ENCODE results near the gene IQSEC3.

IQSEC3 gene

GRCh38 chr12:102879-103168 is 36.3 kb downstream of the IQSEC3 start:
- CTCF ChIA-PET, result no interaction called here

GRCh38 chr12:103169-103981 is 36.8 kb downstream of the IQSEC3 start:
- CTCF ChIA-PET, result no interaction called here
- Histone ChIP-seq H3K4me3 (ENCODE audit: low read depth, low read length) (no peak overlapping the region), H3K4me1 (ENCODE audit: control insufficient read depth, insufficient read depth, low read length) (peaks cover 2% of the 10 kb centered on the region; the same call in 1 of the 2 replicates)
- no peak for TF ChIP-seq ZSCAN18 (tag by site-specific recombination; IDR thresholded peaks at IDR 0.05)
- no peak for TF ChIP-seq ZNF530 (tag by site-specific recombination; IDR thresholded peaks at IDR 0.05; ENCODE audit: low read depth)
- no peak for TF ChIP-seq ZNF704 (tag by site-specific recombination; IDR thresholded peaks at IDR 0.05)
- TF ChIP-seq ZNF10 (tag by site-specific recombination; IDR thresholded peaks at IDR 0.05), result no peak
- peak; percentile 24; the same call in 1 of the 2 replicates for TF ChIP-seq KLF8 (tag by site-specific recombination; IDR thresholded peaks at IDR 0.05)
- no peak for TF ChIP-seq ZNF354C (tag by site-specific recombination; IDR thresholded peaks at IDR 0.05; ENCODE audit: borderline replicate concordance, low read depth)
- TF ChIP-seq ZNF19 (tag by site-specific recombination; IDR thresholded peaks at IDR 0.05; ENCODE audit: low read depth), result no peak
- peak; percentile 40; the same call in 1 of the 2 replicates for TF ChIP-seq KLF9 (tag by site-specific recombination; IDR thresholded peaks at IDR 0.05; ENCODE audit: low read depth)
- TF ChIP-seq ZNF175 (tag by site-specific recombination; IDR thresholded peaks at IDR 0.05), result no peak
- TF ChIP-seq IKZF3 (tag by site-specific recombination; IDR thresholded peaks at IDR 0.05), result no peak
- TF ChIP-seq ZFP3 (tag by site-specific recombination; IDR thresholded peaks at IDR 0.05; ENCODE audit: low read depth), result no peak
- no peak for TF ChIP-seq ZNF558 (tag by site-specific recombination; IDR thresholded peaks at IDR 0.05)
- TF ChIP-seq SP2 (tag by site-specific recombination; IDR thresholded peaks at IDR 0.05), result peak; percentile 63
- TF ChIP-seq ZNF830 (tag by site-specific recombination; IDR thresholded peaks at IDR 0.05; ENCODE audit: low read depth), result no peak
- TF ChIP-seq ZNF529 (tag by site-specific recombination; IDR thresholded peaks at IDR 0.05; ENCODE audit: insufficient replicate concordance), result no peak
- TF ChIP-seq ATF2 (tag by site-specific recombination; IDR thresholded peaks at IDR 0.05; ENCODE audit: low read depth), result no peak
- TF ChIP-seq ZSCAN23 (tag by site-specific recombination; IDR thresholded peaks at IDR 0.05), result no peak
- no peak for TF ChIP-seq ZNF544 (tag by site-specific recombination; IDR thresholded peaks at IDR 0.05)

More at GRCh38 chr12:102879-103168, 36.3 kb downstream of the IQSEC3 start:
- H3K4me3 ChIP-seq (ENCODE audit: low read depth, low read length), result no peak overlapping the region
- TF ChIP-seq OSR2 (tag by site-specific recombination; IDR thresholded peaks at IDR 0.05), result no peak
- TF ChIP-seq ZNF148 (tag by site-specific recombination; IDR thresholded peaks at IDR 0.05; ENCODE audit: borderline replicate concordance), result no peak
- no peak for TF ChIP-seq ZIC2 (tag by site-specific recombination; IDR thresholded peaks at IDR 0.05)
- TF ChIP-seq ZBTB17 (tag by site-specific recombination; IDR thresholded peaks at IDR 0.05), result no peak
- no peak for TF ChIP-seq ZNF324 (tag by site-specific recombination; IDR thresholded peaks at IDR 0.05)
- TF ChIP-seq SCRT2 (tag by site-specific recombination; IDR thresholded peaks at IDR 0.05), result no peak
- TF ChIP-seq FEZF1 (tag by site-specific recombination; IDR thresholded peaks at IDR 0.05), result no peak
- no peak for TF ChIP-seq ZNF146 (tag by site-specific recombination; IDR thresholded peaks at IDR 0.05)
- TF ChIP-seq ZSCAN18 (tag by site-specific recombination; IDR thresholded peaks at IDR 0.05), result no peak
- TF ChIP-seq MYNN (tag by site-specific recombination; IDR thresholded peaks at IDR 0.05; ENCODE audit: borderline replicate concordance), result no peak
- TF ChIP-seq MZF1 (tag by site-specific recombination; IDR thresholded peaks at IDR 0.05; ENCODE audit: borderline replicate concordance), result no peak
- TF ChIP-seq GLI4 (tag by site-specific recombination; IDR thresholded peaks at IDR 0.05), result no peak
- peaks cover 5% of the 10 kb centered on the region; the same call in 1 of the 2 replicates for H3K4me1 ChIP-seq (ENCODE audit: control insufficient read depth, insufficient read depth, low read length)
- no peaks in the 10 kb centered on the region for H3K36me3 ChIP-seq (ENCODE audit: control insufficient read depth in 2 of 2, insufficient read depth in 1 of 2, low read length in 2 of 2)
- H3K9me3 ChIP-seq (ENCODE audit: control insufficient read depth, insufficient read depth, low read depth, low read length), result no peaks in the 10 kb centered on the region
- POLR2A ChIA-PET, result no interaction called here
- no peak overlapping the region for H3K27ac ChIP-seq (ENCODE audit: extremely low read depth, low read depth, low read length)

More at GRCh38 chr12:103169-103981, 36.8 kb downstream of the IQSEC3 start:
- POLR2A ChIA-PET, result no interaction called here
- H3K9me3 ChIP-seq (ENCODE audit: control insufficient read depth, insufficient read depth, low read depth, low read length), result no peaks in the 10 kb centered on the region
- H3K27ac ChIP-seq (ENCODE audit: extremely low read depth, low read depth, low read length), result no peak overlapping the region
- H3K36me3 ChIP-seq (ENCODE audit: control insufficient read depth in 2 of 2, insufficient read depth in 1 of 2, low read length in 2 of 2), result no peaks in the 10 kb centered on the region
